Karpas-422 (cell line): ENCODE results near the gene HNRNPF. TPM values are rescaled to one million over a fixed set of nuclear protein-coding genes. Genes with fewer than 3 reads are reported as not detected.
"Not testable (repeated sequence)": the region's sequence is repeated elsewhere in the genome, so short reads cannot be mapped to it uniquely, and the experiment has no call there.

ENCODE experiments used
- DNase-seq: peaks from one replicate; pipeline ENCODE4 v3.0.0-alpha.2; 2015
- H2AFZ ChIP-seq: fragments of 200-600 bp; sonication (generic); 2 replicates; pipeline ENCODE4 v1.6.1; 2014; ENCODE audit warnings: antibody characterized with exemption, low read length, mixed read lengths
- H3K27ac ChIP-seq: fragments of 200-600 bp; sonication (generic); 2 replicates; pipeline ENCODE4 v1.5.1; 2014; ENCODE audit warnings: mild to moderate bottlenecking, low read length, moderate library complexity
- H3K27me3 ChIP-seq: fragments of 200-600 bp; sonication (generic); 2 replicates; pipeline ENCODE4 v1.6.1; 2014; ENCODE audit warnings: low read length, mixed read lengths
- H3K36me3 ChIP-seq: fragments of 200-600 bp; sonication (generic); 2 replicates; pipeline ENCODE4 v1.6.1; 2014; ENCODE audit warnings: low read length, mixed read lengths; ENCODE audit not compliant: insufficient read depth
- H3K4me1 ChIP-seq: fragments of 200-600 bp; sonication (generic); 2 replicates; pipeline ENCODE4 v1.6.1; 2014; ENCODE audit warnings: mild to moderate bottlenecking, low read length, mixed read lengths
- H3K4me2 ChIP-seq: fragments of 200-600 bp; sonication (generic); 2 replicates; pipeline ENCODE4 v1.6.1; 2014; ENCODE audit warnings: low read length, low read depth, mild to moderate bottlenecking; ENCODE audit not compliant: poor library complexity, severe bottlenecking
- H3K4me3 ChIP-seq: fragments of 200-600 bp; sonication (generic); 2 replicates; pipeline ENCODE4 v1.5.1; 2014; ENCODE audit warnings: mild to moderate bottlenecking, antibody characterized with exemption, low read length, mixed read lengths
- H3K79me2 ChIP-seq: fragments of 200-600 bp; sonication (generic); 2 replicates; pipeline ENCODE4 v1.6.1; 2014; ENCODE audit warnings: mild to moderate bottlenecking, low read length, mixed read lengths
- H3K9ac ChIP-seq: fragments of 200-600 bp; sonication (generic); 2 replicates; pipeline ENCODE4 v1.6.0; 2014; ENCODE audit warnings: low read length
- H3K9me2 ChIP-seq: fragments of 200-600 bp; sonication (generic), shearing (Covaris generic); replicated peaks from 2 replicates; pipeline ENCODE4 v1.6.0; 2014; ENCODE audit warnings: mild to moderate bottlenecking, low read length, moderate library complexity; ENCODE audit not compliant: insufficient read depth
- H3K9me3 ChIP-seq: fragments of 300-700, 200-600 bp; sonication (generic); 2 replicates; pipeline ENCODE4 v1.6.1; 2014; ENCODE audit warnings: low read length, mixed read lengths
- H4K20me1 ChIP-seq: fragments of 200-600 bp; sonication (generic); 2 replicates; pipeline ENCODE4 v1.6.1; 2014; ENCODE audit warnings: mild to moderate bottlenecking, antibody characterized with exemption, low read length, low read depth; ENCODE audit not compliant: insufficient read depth
- total RNA-seq: library from RNA; depleted of rRNA; stranded (reverse); fragments of >200 nt; shearing (Covaris generic); gene quantifications from 2 replicates; pipeline ENCODE4 v1.2.3, GENCODE V29; 2014; ENCODE audit warnings: low replicate concordance

HNRNPF gene
- total RNA-seq, 1 experiment from 2014 or later = 160 TPM

GRCh38 chr10:43341450-43341849 lies 67.5 kb downstream of the HNRNPF start:
- no peak for DNase-seq
- Histone ChIP-seq H4K20me1 (no peaks in the 10 kb centered on the region), H3K4me1 (no peaks in the 10 kb centered on the region), H2AFZ (no peak overlapping the region), H3K4me3 (no peak overlapping the region), H3K9me3 (no peaks in the 10 kb centered on the region), H3K79me2 (no peaks in the 10 kb centered on the region), H3K27ac (no peak overlapping the region), H3K9ac (no peak overlapping the region), H3K36me3 (no peaks in the 10 kb centered on the region), H3K27me3 (no peaks in the 10 kb centered on the region), H3K4me2 (no peak overlapping the region), H3K9me2 (no peaks in the 10 kb centered on the region)

GRCh38 chr10:43340619-43341018 lies 68.4 kb downstream of the HNRNPF start:
- no peak overlapping the region for H3K4me2 ChIP-seq
- no peak overlapping the region for H3K27ac ChIP-seq
- no peaks in the 10 kb centered on the region for H3K36me3 ChIP-seq
- no peaks in the 10 kb centered on the region for H3K9me3 ChIP-seq
- H3K4me3 ChIP-seq = no peak overlapping the region
- no peak for DNase-seq
- H3K9ac ChIP-seq = no peak overlapping the region
- no peaks in the 10 kb centered on the region for H4K20me1 ChIP-seq
- H2AFZ ChIP-seq = no peak overlapping the region
- H3K79me2 ChIP-seq = no peaks in the 10 kb centered on the region
- no peaks in the 10 kb centered on the region for H3K27me3 ChIP-seq
- no peaks in the 10 kb centered on the region for H3K4me1 ChIP-seq
- no peaks in the 10 kb centered on the region for H3K9me2 ChIP-seq

- DNase-seq = no peak
- H3K36me3 ChIP-seq = no peaks in the 10 kb centered on the region
- no peak overlapping the region for H3K4me2 ChIP-seq
- no peak overlapping the region for H3K4me3 ChIP-seq
- H3K79me2 ChIP-seq = no peaks in the 10 kb centered on the region
- H3K9me3 ChIP-seq = no peaks in the 10 kb centered on the region
- no peaks in the 10 kb centered on the region for H4K20me1 ChIP-seq
- H3K27me3 ChIP-seq = no peaks in the 10 kb centered on the region
- H3K9ac ChIP-seq = no peak overlapping the region
- H3K4me1 ChIP-seq = no peaks in the 10 kb centered on the region
- no peaks in the 10 kb centered on the region for H3K9me2 ChIP-seq
- no peak overlapping the region for H3K27ac ChIP-seq
- H2AFZ ChIP-seq = no peak overlapping the region
Measured at GRCh38 chr10:43340101-43340500, 68.9 kb downstream of the HNRNPF start.

- no peak overlapping the region for H3K9ac ChIP-seq
Measured at GRCh38 chr10:43339136-43339535, 69.8 kb downstream of the HNRNPF start.

GRCh38 chr10:43338117-43338516 lies 70.9 kb downstream of the HNRNPF start:
- Histone ChIP-seq H4K20me1 (no peaks in the 10 kb centered on the region), H3K27me3 (no peaks in the 10 kb centered on the region), H3K9ac (no peak overlapping the region), H3K27ac (no peak overlapping the region), H3K4me3 (no peak overlapping the region), H3K79me2 (no peaks in the 10 kb centered on the region), H3K36me3 (no peaks in the 10 kb centered on the region), H3K4me1 (no peaks in the 10 kb centered on the region), H3K9me3 (no peaks in the 10 kb centered on the region), H2AFZ (no peak overlapping the region), H3K9me2 (no peaks in the 10 kb centered on the region), H3K4me2 (no peak overlapping the region)
- no peak for DNase-seq

More at GRCh38 chr10:43339136-43339535, 69.8 kb downstream of the HNRNPF start:
- Histone ChIP-seq H3K36me3 (no peaks in the 10 kb centered on the region), H2AFZ (no peak overlapping the region), H3K79me2 (no peaks in the 10 kb centered on the region), H3K4me1 (no peaks in the 10 kb centered on the region), H3K27me3 (no peaks in the 10 kb centered on the region), H3K4me3 (no peak overlapping the region), H3K27ac (no peak overlapping the region), H4K20me1 (no peaks in the 10 kb centered on the region), H3K4me2 (no peak overlapping the region), H3K9me2 (no peaks in the 10 kb centered on the region), H3K9me3 (no peaks in the 10 kb centered on the region)
- no peak for DNase-seq

- H3K79me2 ChIP-seq, H3K27ac ChIP-seq, H3K36me3 ChIP-seq, H4K20me1 ChIP-seq, H3K4me1 ChIP-seq, H2AFZ ChIP-seq, H3K9ac ChIP-seq, H3K4me2 ChIP-seq, H3K4me3 ChIP-seq, H3K9me2 ChIP-seq, H3K9me3 ChIP-seq, DNase-seq, H3K27me3 ChIP-seq: not testable (repeated sequence)
Measured at GRCh38 chr10:43337536-43337935, 71.5 kb downstream of the HNRNPF start.

- no peaks in the 10 kb centered on the region for H3K36me3 ChIP-seq
- H3K4me2 ChIP-seq = no peak overlapping the region
- no peak overlapping the region for H3K4me3 ChIP-seq
- H3K9me2 ChIP-seq = no peaks in the 10 kb centered on the region
- no peak overlapping the region for H3K27ac ChIP-seq
- H3K9me3 ChIP-seq = no peaks in the 10 kb centered on the region
- no peaks in the 10 kb centered on the region for H3K27me3 ChIP-seq
- H3K9ac ChIP-seq = no peak overlapping the region
- no peak for DNase-seq
- H2AFZ ChIP-seq = no peak overlapping the region
- H3K4me1 ChIP-seq = no peaks in the 10 kb centered on the region
- H4K20me1 ChIP-seq = no peaks in the 10 kb centered on the region
- H3K79me2 ChIP-seq = no peaks in the 10 kb centered on the region
Measured at GRCh38 chr10:43336641-43337318, 72.2 kb downstream of the HNRNPF start.

- Histone ChIP-seq H2AFZ (no peak overlapping the region), H3K4me1 (no peaks in the 10 kb centered on the region), H3K36me3 (no peaks in the 10 kb centered on the region), H3K27ac (no peak overlapping the region), H3K9me3 (no peaks in the 10 kb centered on the region), H3K4me3 (no peak overlapping the region), H4K20me1 (no peaks in the 10 kb centered on the region), H3K4me2 (no peak overlapping the region), H3K9ac (no peak overlapping the region), H3K27me3 (no peaks in the 10 kb centered on the region), H3K9me2 (no peaks in the 10 kb centered on the region), H3K79me2 (no peaks in the 10 kb centered on the region)
- DNase-seq = no peak
Measured at GRCh38 chr10:43336061-43336460, 72.9 kb downstream of the HNRNPF start.
